Adrenal gland (tissue), 5 donors: ENCODE measurements around the gene PEPD.

ENCODE experiments used
- POLR2A ChIP-seq, 2 donors: fragments of 450-650 bp; IDR thresholded peaks; one replicate each; pipeline ENCODE4 v1.6.1; 2017; ENCODE audit warnings: antibody characterized with exemption in 2 of 2, mild to moderate bottlenecking in 2 of 2, moderate library complexity in 1 of 2
- TF ChIP-seq, protein P1 (sequence below), 6 experiments: fragments of 450-650 bp in 4 of 6; fragments of 200-600 bp in 2 of 6; sonication (generic) in 1 of 6; IDR thresholded peaks; 1 replicate in 5 of 6; 2 replicates in 1 of 6; pipeline versions ENCODE4 v1.5.1 to v1.8.0; 2016 to 2021; ENCODE audit warnings: antibody characterized with exemption in 6 of 6, mild to moderate bottlenecking in 2 of 6, moderate library complexity in 1 of 6
- donor health status: DM: no; HTN: no; CAD: no.

DNA sequence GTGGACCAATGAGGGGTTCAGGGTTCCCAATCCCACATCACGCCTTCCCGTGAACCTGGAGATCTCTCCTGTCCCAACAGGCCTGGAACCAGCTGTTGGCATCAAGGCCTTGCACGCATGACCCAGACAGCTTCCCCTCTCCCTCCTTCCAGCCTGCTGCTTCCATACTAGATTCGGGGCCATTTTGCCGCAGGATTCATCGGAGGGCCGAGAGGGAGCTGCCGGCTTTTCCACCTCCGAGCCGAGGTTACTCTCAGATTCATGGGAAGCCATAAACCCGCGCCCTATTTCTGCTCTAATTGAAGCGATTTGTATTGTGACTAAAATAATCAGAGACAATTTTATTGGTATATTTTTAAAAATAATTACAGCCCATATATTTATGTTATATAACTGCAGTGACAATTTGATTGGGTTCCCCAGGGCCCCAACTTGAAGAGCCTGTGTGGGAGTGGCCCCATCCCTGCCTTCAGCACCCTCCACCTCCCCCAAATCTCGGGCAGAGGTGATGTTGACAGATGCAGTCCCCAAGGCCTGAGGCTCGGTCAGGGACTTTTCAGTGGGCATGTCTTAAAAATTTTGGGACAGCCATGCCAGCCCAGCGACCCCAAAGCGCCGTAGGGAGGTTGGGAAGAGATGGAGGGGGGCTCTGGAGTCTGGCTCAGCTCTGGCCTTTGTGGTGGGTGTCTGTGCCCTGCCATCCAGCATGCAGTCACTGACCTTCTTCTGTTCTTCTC lies 30.8 kb upstream of the PEPD start:
- TF ChIP-seq, protein P1, sequence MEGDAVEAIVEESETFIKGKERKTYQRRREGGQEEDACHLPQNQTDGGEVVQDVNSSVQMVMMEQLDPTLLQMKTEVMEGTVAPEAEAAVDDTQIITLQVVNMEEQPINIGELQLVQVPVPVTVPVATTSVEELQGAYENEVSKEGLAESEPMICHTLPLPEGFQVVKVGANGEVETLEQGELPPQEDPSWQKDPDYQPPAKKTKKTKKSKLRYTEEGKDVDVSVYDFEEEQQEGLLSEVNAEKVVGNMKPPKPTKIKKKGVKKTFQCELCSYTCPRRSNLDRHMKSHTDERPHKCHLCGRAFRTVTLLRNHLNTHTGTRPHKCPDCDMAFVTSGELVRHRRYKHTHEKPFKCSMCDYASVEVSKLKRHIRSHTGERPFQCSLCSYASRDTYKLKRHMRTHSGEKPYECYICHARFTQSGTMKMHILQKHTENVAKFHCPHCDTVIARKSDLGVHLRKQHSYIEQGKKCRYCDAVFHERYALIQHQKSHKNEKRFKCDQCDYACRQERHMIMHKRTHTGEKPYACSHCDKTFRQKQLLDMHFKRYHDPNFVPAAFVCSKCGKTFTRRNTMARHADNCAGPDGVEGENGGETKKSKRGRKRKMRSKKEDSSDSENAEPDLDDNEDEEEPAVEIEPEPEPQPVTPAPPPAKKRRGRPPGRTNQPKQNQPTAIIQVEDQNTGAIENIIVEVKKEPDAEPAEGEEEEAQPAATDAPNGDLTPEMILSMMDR (IDR thresholded peaks at IDR 0.05): no peak
- TF ChIP-seq POLR2A (IDR thresholded peaks at IDR 0.05): no peak
